T-helper 9 cell (primary cell): ENCODE measurements around the gene ZNF582.
"Not testable (repeated sequence)": the region's sequence is repeated elsewhere in the genome, so short reads cannot be mapped to it uniquely, and the experiment has no call there.

Source experiments
- DNase-seq: peaks from one replicate; pipeline ENCODE4 v3.0.0-alpha.2; 2020

The ZNF582 gene

GRCh38 chr19:56350416-56351045 is 42.8 kb downstream of the ZNF582 start:
- peak; percentile 17 for DNase-seq

DNA sequence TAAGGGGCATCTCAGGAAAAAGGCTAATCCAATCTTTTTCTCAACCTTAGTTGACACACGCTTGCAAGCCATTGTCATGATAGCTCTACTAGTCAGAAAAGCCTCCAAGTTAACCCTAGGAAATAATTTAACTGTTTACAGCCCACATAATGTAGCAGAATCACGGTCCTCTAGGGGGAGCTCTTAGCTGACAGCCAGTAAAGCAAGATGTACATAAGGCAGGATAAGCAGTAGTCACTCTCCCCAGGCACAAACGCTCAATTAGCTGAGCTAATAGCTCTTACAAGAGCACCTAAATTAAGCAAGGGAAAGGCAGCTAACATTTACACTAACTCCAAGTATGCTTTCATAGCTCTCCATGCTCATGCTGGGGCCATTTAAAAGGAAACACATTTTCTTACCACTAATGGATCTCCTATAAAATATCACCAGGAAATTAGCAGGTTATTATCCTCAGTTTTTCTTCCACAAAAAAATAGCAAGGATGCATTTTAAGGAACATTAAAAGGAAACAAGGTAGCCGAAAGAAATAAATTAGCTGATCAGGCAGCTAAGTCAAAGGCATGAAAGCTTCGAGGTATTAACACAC is 45.0 kb downstream of the ZNF582 start:
- DNase-seq: no peak

DNA sequence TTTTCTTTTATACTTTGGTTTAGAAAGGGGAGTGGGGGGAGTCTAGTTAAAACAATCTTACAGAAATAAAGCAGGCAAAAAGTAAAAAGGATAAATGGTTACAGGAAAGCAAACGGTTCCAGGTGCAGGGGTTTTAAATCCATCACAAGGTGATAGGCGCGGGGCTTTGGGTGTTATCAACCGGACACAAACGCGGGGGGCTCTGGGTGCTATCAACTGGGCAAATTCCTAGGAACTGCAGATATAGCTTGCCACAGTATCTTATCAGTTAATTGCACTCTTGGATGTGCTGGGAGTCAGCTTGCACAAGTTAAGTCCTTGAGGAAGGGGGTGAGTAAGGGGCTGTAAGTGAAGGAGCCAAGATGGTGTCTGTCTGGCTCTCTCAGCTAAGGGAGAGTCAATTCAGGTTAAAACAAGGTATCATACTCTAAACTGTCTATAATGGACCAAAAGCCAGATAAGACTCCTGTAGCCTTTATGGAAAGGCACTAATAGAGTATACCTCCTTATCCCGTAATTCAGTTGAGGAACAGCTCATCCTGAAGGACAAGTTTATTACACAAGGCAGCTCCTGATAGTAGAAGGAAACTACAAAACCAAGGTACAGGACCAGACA is 46.1 kb downstream of the ZNF582 start:
- DNase-seq: no peak

- DNase-seq: no peak
Observed at GRCh38 chr19:56341948-56342347, 51.4 kb downstream of the ZNF582 start.

GRCh38 chr19:56339031-56339430 is 54.3 kb downstream of the ZNF582 start:
- not testable (repeated sequence) for DNase-seq

DNA sequence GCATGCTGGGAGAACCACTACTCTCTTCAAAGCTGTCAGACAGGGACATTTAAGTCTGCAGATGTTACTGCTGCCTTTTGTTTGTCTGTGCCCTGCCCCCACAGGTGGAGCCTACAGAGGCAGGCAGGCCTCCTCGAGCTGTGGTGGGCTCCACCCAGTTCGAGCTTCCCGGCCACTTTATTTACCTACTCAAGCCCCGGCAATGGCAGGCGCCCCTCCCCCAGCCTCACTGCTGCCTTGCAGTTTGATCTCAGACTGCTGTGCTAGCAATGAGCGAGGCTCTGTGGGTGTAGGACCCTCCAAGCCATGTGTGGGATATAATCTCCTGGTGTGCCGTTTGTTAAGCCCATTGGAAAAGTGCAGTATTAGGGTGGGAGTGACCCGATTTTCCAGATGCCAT is 56.3 kb downstream of the ZNF582 start:
- not testable (repeated sequence) for DNase-seq

DNA sequence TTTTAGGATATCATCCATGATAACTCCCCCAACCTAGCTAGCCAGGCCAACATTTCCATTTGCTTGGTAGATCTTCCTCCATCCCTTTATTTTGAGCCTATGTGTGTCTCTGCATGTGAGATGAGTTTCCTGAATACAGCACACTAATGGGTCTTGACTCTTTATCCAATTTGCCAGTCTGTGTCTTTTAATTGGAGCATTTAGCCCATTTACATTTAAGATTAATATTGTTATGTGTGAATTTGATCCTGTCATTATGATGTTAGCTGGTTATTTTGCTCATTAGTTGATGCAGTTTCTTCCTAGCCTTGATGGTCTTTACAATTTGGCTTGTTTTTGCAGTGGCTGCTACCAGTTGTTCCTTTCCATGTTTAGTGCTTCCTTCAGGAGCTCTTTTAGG is 58.0 kb downstream of the ZNF582 start:
- DNase-seq: not testable (repeated sequence)

GRCh38 chr19:56333506-56333905 is 59.8 kb downstream of the ZNF582 start:
- DNase-seq: peak; percentile 19
